Stomach (tissue), 9 donors: ENCODE data around the gene SUCLG2. TPM values are rescaled to one million over a fixed set of nuclear protein-coding genes. Genes with fewer than 3 reads are reported as not detected.

Source experiments
- DNase-seq, 2 donors: peaks; one replicate each; pipeline versions ENCODE4 v3.0.0 to v3.0.0-alpha.2; 2013 to 2019
- H3K27ac ChIP-seq, 5 donors: fragments of 200-600 bp in 4 of 5; sonication (generic) in 4 of 5; one replicate each; pipeline ENCODE4 v1.5.1; 2013 to 2019; ENCODE audit warnings: mild to moderate bottlenecking in 1 of 5, moderate library complexity in 1 of 5
- H3K27me3 ChIP-seq, 3 donors: fragments of 200-600 bp; sonication (generic); one replicate each; pipeline ENCODE4 v1.5.1; 2017 to 2019; ENCODE audit warnings: mixed run types in 1 of 3
- H3K36me3 ChIP-seq, 4 donors: fragments of 200-600 bp; sonication (generic); 1 replicate in 3 of 4; 2 replicates in 1 of 4; pipeline ENCODE4 v1.5.1; 2016 to 2019
- H3K4me1 ChIP-seq, 4 donors: fragments of 200-600 bp; sonication (generic); one replicate each; pipeline ENCODE4 v1.5.1; 2016 to 2019
- H3K4me3 ChIP-seq, 4 donors: fragments of 200-600 bp; sonication (generic) in 3 of 4; one replicate each; pipeline ENCODE4 v1.5.1; 2016 to 2019; ENCODE audit warnings: mild to moderate bottlenecking in 1 of 4
- H3K9me3 ChIP-seq, 4 donors: fragments of 200-600 bp; sonication (generic); one replicate each; pipeline ENCODE4 v1.5.1; 2016 to 2019
- CTCF ChIP-seq, 7 experiments: fragments of 450-650 bp in 4 of 7; fragments of 200-600 bp in 3 of 7; sonication (generic) in 3 of 7; IDR thresholded peaks; one replicate each; pipeline ENCODE4 v1.5.1; 2016 to 2019; ENCODE audit warnings: antibody characterized with exemption in 7 of 7, control low read depth in 2 of 7, mild to moderate bottlenecking in 1 of 7
- EP300 ChIP-seq: sonication (generic); formaldehyde crosslinking; IDR thresholded peaks from one replicate; pipeline ENCODE4 v1.6.1; 2017; ENCODE audit warnings: antibody characterized with exemption
- POLR2A ChIP-seq, 4 donors: fragments of 450-650 bp; IDR thresholded peaks; one replicate each; pipeline ENCODE4 v1.6.1; 2016; ENCODE audit warnings: antibody characterized with exemption in 4 of 4, control low read depth in 2 of 4, mild to moderate bottlenecking in 1 of 4, moderate library complexity in 1 of 4
- POLR2AphosphoS5 ChIP-seq, 3 donors: sonication (generic); formaldehyde crosslinking; IDR thresholded peaks; one replicate each; pipeline ENCODE4 v1.6.1; 2016; ENCODE audit warnings: antibody characterized with exemption in 3 of 3
- WGBS, 5 donors: extraction: QIAGEN DNeasy Blood & Tissue Kit in 3 of 5; methylation state at CpG; one replicate each; pipeline versions ENCODE4 v1.1.5 to v1.1.7; 2013 to 2018; 5-methylcytosine and 5-hydroxymethylcytosine counted together
- intact Hi-C: fragments of 100-400 bp; cut with DNase I; formaldehyde crosslinking; loops from one replicate; pipeline ENCODE4 v1.15.1; 2023; ENCODE audit warnings: low total_unique reads
- polyA plus RNA-seq, 3 donors: library from polyadenylated mRNA; stranded (reverse); fragments of 200-250 nt; gene quantifications; one replicate each; pipeline ENCODE4 v1.2.3, GENCODE V29; 2013
- total RNA-seq, 5 donors: library from RNA; depleted of rRNA; stranded (reverse); fragments of >200 nt; gene quantifications; one replicate each; pipeline versions ENCODE4 v1.1.0 to v1.2.3, GENCODE V29; 2014 to 2016
- donor health status: healthy with polysubstance abuse.
- donor health status: Bipolar disorder and iron deficiency.
- donor health status: healthy.

The SUCLG2 gene
- total and polyA plus RNA-seq, 8 donors = 30.9 to 174 (median 74.9) TPM

DNA sequence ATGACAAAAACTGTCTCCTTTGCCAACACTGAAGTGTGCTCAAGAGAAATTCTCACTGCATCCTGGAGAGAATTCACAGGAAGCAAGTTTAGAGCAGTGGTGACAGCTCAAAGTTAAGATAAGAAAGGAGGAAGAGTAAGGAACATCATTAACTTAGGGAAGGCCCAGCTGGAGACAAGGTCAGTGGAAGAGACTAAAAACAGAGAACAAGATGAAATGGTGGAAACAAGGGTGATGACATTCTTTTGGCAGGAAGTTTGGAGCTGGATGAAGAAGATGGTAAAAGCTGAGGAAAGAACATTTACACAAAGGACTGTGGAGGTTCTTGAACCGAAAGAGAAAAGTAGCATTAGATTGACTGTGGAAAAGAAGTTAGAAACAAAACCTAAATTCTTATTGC is 6.7 kb upstream of the SUCLG2 start:
- no peak overlapping the region for H3K4me3 ChIP-seq
- no peaks in the 10 kb centered on the region for H3K9me3 ChIP-seq
- no peaks in the 10 kb centered on the region for H3K36me3 ChIP-seq
- peaks cover 0 to 5% (median 0%) of the 10 kb centered on the region in 4 donors for H3K4me1 ChIP-seq
- DNase-seq = no peak
- no peaks in the 10 kb centered on the region for H3K27me3 ChIP-seq
- no peak overlapping the region for H3K27ac ChIP-seq
- no peak for TF ChIP-seq EP300
- 73 to 89% (median 81%) methylated on average over 1 of the region's 1 CpG for WGBS, 5 donors
- intact Hi-C loops = no loop called here

DNA sequence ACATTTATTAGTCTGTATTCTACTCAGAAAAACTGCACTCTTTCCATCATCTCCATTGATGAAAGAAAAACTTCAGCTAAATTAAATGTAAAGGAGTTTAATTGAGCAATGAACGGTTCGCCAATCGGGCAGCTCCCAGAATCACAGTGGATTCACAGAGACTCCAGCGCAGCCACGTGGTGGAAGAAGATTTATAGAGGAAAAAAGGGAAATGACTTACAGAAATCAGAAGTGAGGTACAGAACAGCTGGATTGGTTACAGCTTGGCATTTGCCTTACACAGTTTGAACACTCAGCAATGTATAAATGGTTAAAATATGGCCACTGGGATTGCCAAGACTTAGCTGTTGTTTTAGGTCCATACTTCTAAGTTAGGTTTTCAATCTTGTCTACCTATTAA is 2.8 kb upstream of the SUCLG2 start:
- Histone ChIP-seq H3K27me3 (no peaks in the 10 kb centered on the region), H3K4me1 (peaks cover 11 to 30% (median 23%) of the 10 kb centered on the region in 4 donors), H3K27ac (no peak overlapping the region), H3K36me3 (no peaks in the 10 kb centered on the region), H3K4me3 (no peak overlapping the region), H3K9me3 (no peaks in the 10 kb centered on the region)
- TF ChIP-seq CTCF (IDR thresholded peaks at IDR 0.05) = no peak
- intact Hi-C loops = no loop called here
- 83 to 90% (median 89%) methylated on average over 5 of the region's 5 CpGs for WGBS, 5 donors
- no peak for DNase-seq

DNA sequence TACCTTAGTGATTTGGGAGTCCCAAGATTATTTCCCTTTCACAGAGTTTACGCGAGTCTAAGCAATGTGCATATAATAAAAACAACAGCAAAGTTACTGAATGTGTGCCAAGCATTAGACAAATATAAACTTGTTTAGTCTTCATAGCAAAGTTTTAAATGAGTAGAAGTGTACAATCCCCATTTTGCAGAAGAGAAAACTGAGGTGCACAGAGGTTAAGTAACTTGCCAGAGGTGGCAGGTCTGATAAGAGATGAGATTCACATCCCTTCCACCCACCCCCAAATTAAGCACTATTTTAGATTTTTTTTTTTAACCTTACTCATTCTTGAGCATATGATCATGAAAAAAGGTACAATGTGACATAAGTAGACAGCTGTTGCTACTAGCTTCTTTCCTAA is 2.2 kb upstream of the SUCLG2 start:
- Histone ChIP-seq H3K9me3 (no peaks in the 10 kb centered on the region), H3K27ac (no peak overlapping the region), H3K27me3 (no peaks in the 10 kb centered on the region), H3K36me3 (no peaks in the 10 kb centered on the region), H3K4me3 (no peak overlapping the region), H3K4me1 (peaks cover 11 to 35% (median 26%) of the 10 kb centered on the region in 4 donors)
- 89 to 94% (median 91%) methylated on average over 2 of the region's 2 CpGs for WGBS, 5 donors
- TF ChIP-seq CTCF (IDR thresholded peaks at IDR 0.05) (no peak), POLR2AphosphoS5 (IDR thresholded peaks at IDR 0.05) (no peak), POLR2A (IDR thresholded peaks at IDR 0.05) (no peak), EP300 (no peak)
- intact Hi-C loops = no loop called here
- DNase-seq = no peak

GRCh38 chr3:67655364-67656121 is 1.1 kb upstream of the SUCLG2 start:
- 76 to 81% (median 81%) methylated on average over 24 of the region's 24 CpGs for WGBS, 5 donors
- intact Hi-C loops = no loop called here
- Histone ChIP-seq H3K36me3 (no peaks in the 10 kb centered on the region), H3K4me3 (peak overlapping the region; percentile 81 to 97 (median 89)), H3K4me1 (peaks cover 13 to 46% (median 36%) of the 10 kb centered on the region in 4 donors), H3K27ac (peak overlapping the region; percentile 89 to 99 (median 98)), H3K27me3 (no peaks in the 10 kb centered on the region), H3K9me3 (no peaks in the 10 kb centered on the region)
- peak; percentile 45 to 52 for DNase-seq
- TF ChIP-seq POLR2A (IDR thresholded peaks at IDR 0.05) (no peak), CTCF (IDR thresholded peaks at IDR 0.05) (no peak), POLR2AphosphoS5 (IDR thresholded peaks at IDR 0.05) (no peak), EP300 (no peak)

DNA sequence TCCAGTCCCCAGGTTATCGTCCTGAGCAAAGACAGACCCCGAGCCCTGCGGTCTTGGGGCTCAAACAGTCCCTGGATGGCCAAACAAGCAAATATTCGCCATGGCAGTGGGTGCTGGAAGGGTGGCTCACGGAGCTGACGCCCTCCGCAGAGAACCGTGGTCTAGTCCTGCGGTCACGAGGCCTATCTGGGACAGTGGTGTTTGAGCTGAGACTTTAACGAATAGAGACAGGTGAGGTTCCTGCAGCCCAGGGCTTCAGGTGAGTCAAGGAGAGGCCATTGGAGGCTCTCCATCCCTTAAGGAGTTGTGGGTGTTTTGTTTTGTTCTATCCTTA is 399 bp upstream of the SUCLG2 start:
- 2 to 15% (median 14%) methylated on average over 6 to 11 of the region's 11 CpGs for WGBS, 5 donors
- intact Hi-C loops = no loop called here
- TF ChIP-seq CTCF (IDR thresholded peaks at IDR 0.05) = no peak
- TF ChIP-seq POLR2AphosphoS5 (IDR thresholded peaks at IDR 0.05) = no peak
- no peak for TF ChIP-seq POLR2A (IDR thresholded peaks at IDR 0.05)
- TF ChIP-seq EP300 = no peak
- DNase-seq = no peak
- peaks cover 20 to 54% (median 43%) of the 10 kb centered on the region in 4 donors for H3K4me1 ChIP-seq
- H3K9me3 ChIP-seq = no peaks in the 10 kb centered on the region
- H3K4me3 ChIP-seq = peak overlapping the region; percentile 81 to 97 (median 89)
- no peaks in the 10 kb centered on the region for H3K27me3 ChIP-seq
- no peaks in the 10 kb centered on the region for H3K36me3 ChIP-seq
- peak overlapping the region; percentile 89 to 99 (median 98) for H3K27ac ChIP-seq
